Measurements from ENCODE around the gene C1orf87. TPM values are rescaled to one million over a fixed set of nuclear protein-coding genes. Genes with fewer than 3 reads are reported as not detected.

Gene C1orf87
- total RNA-seq, 1 experiment from 2014 or later: 0.33 TPM

GRCh38 chr1:59992040-59992820 is 81.3 kb downstream of the C1orf87 start:
- H2AFZ ChIP-seq (ENCODE audit: low read length): no peak overlapping the region
- H3K18ac ChIP-seq (ENCODE audit: insufficient read length, low read depth, low read length): no peak overlapping the region
- no CpG with 5 or more reads among the region's 5 CpGs for WGBS (ENCODE audit: extremely low coverage, insufficient read length, low lambda C conversion rate)
- no peaks in the 10 kb centered on the region for H3K9me3 Mint-ChIP-seq
- no peak for TF ChIP-seq CTCF (conservative IDR thresholded peaks at IDR 0.05)
- no peak overlapping the region for H3K27ac ChIP-seq (ENCODE audit: insufficient read length, low read depth, low read length)
- H3K27me3 ChIP-seq (ENCODE audit: insufficient read depth, low read length): no peaks in the 10 kb centered on the region
- H3K4me1 Mint-ChIP-seq: peaks cover 5% of the 10 kb centered on the region in 2 experiments
- no peak overlapping the region for H2BK15ac ChIP-seq (ENCODE audit: low read depth, low read length)
- H4K8ac ChIP-seq (replicated peaks; ENCODE audit: insufficient read length, low read depth, low read length): no peak overlapping the region
- no peaks in the 10 kb centered on the region for H3K23me2 ChIP-seq (ENCODE audit: insufficient read length, low read depth, low read length, poor library complexity, severe bottlenecking)
- H3K9ac ChIP-seq (ENCODE audit: extremely low read depth, insufficient read length, low read length): no peak overlapping the region
- H2BK12ac ChIP-seq (ENCODE audit: insufficient read length, low read depth, low read length): no peak overlapping the region
- no peak overlapping the region for H2AK5ac ChIP-seq (ENCODE audit: insufficient read length, low read length)
- no peak for DNase-seq
- H3K4me1 ChIP-seq (ENCODE audit: insufficient read depth, low read length): no peaks in the 10 kb centered on the region
- H2BK5ac ChIP-seq (ENCODE audit: insufficient read length, low read length): no peak overlapping the region
- H3K4me3 Mint-ChIP-seq: no peak overlapping the region
- no peaks in the 10 kb centered on the region for H3K36me3 Mint-ChIP-seq (ENCODE audit: insufficient read depth in 1 of 3, low read depth in 3 of 3)
- no peaks in the 10 kb centered on the region for H4K20me1 ChIP-seq (ENCODE audit: control insufficient read depth, insufficient read depth, insufficient read length)
- H3K79me1 ChIP-seq (ENCODE audit: insufficient read depth, low read depth, low read length, poor library complexity, severe bottlenecking): no peaks in the 10 kb centered on the region
- H3K27ac Mint-ChIP-seq: peak overlapping the region in 1 of 3 experiments; percentile 38; a peak in 1 of 7 replicates
- no peak overlapping the region for H3K56ac ChIP-seq (ENCODE audit: insufficient read length, low read depth, low read length)
- no peak overlapping the region for H4K91ac ChIP-seq (ENCODE audit: insufficient read length, low read depth, low read length)
- H3K23ac ChIP-seq (ENCODE audit: insufficient read length, low read depth, low read length): no peak overlapping the region
- no peaks in the 10 kb centered on the region for H3K27me3 Mint-ChIP-seq (ENCODE audit: low read depth)
- H3K4me2 ChIP-seq (ENCODE audit: insufficient read depth, insufficient read length, low read length): no peak overlapping the region
- no peak overlapping the region for H4K5ac ChIP-seq (ENCODE audit: insufficient read length, low read depth, low read length)
- no peaks in the 10 kb centered on the region for H3K9me3 ChIP-seq (ENCODE audit: control insufficient read depth, low read depth, low read length)
- H2BK20ac ChIP-seq (ENCODE audit: low read depth, low read length, poor library complexity, severe bottlenecking): no peak overlapping the region
- no peak overlapping the region for H3K4ac ChIP-seq (ENCODE audit: low read depth, low read length)
- H2BK120ac ChIP-seq (ENCODE audit: low read depth, low read length, poor library complexity, severe bottlenecking): no peak overlapping the region
- H3K79me2 ChIP-seq (ENCODE audit: insufficient read depth, low read length): no peaks in the 10 kb centered on the region
- no peak overlapping the region for H3T11ph ChIP-seq (ENCODE audit: low read length)
- no peak overlapping the region for H3K14ac ChIP-seq (ENCODE audit: insufficient read depth, low read length)
